ENCODE results near the gene UNC5A. TPM values are rescaled to one million over a fixed set of nuclear protein-coding genes. Genes with fewer than 3 reads are reported as not detected.
A peak's percentile ranks its signal among the peaks of the same experiment; 100 is the strongest.

The UNC5A gene
- total and polyA plus RNA-seq, 5 experiments from 2014 or later: not detected

GRCh38 chr5:176899946-176900779 is 89.8 kb downstream of the UNC5A start:
- Mint-ChIP-seq H3K4me3 (no peak overlapping the region), H3K27me3 (peaks cover 0 to 13% (median 6%) of the 10 kb centered on the region in 5 donors), H3K36me3 (peaks cover 3 to 24% (median 5%) of the 10 kb centered on the region in 3 donors), H3K4me1 (peaks cover 13 to 31% (median 16%) of the 10 kb centered on the region in 4 donors), H3K9me3 (no peaks in the 10 kb centered on the region), H3K27ac (peak overlapping the region in 5 of 10 donors; percentile 4 to 69 (median 33))
- ATAC-seq: no peak
- no peak for DNase-seq
- POLR2A ChIA-PET: interaction anchor here (0.6 kb wide), 1 partner anchor 343 kb away, joined by 3 read pairs; no protein-coding TSS in a partner anchor

GRCh38 chr5:176900780-176901204 is 90.4 kb downstream of the UNC5A start:
- no peaks in the 10 kb centered on the region for H3K9me3 Mint-ChIP-seq
- H3K4me3 Mint-ChIP-seq: no peak overlapping the region
- ATAC-seq (no peak), DNase-seq (no peak)
- H3K4me1 Mint-ChIP-seq: peaks cover 12 to 30% (median 14%) of the 10 kb centered on the region in 4 donors
- peaks cover 0 to 13% (median 4%) of the 10 kb centered on the region in 5 donors for H3K27me3 Mint-ChIP-seq
- peak overlapping the region in 2 of 10 donors; percentile 60 to 67 for H3K27ac Mint-ChIP-seq
- peaks cover 5 to 30% (median 9%) of the 10 kb centered on the region in 3 donors for H3K36me3 Mint-ChIP-seq
- POLR2A ChIA-PET: no interaction called here

GRCh38 chr5:176901260-176902101 is 91.1 kb downstream of the UNC5A start:
- Mint-ChIP-seq H3K4me1 (peaks cover 12 to 30% (median 14%) of the 10 kb centered on the region in 4 donors), H3K36me3 (peaks cover 5 to 37% (median 9%) of the 10 kb centered on the region in 3 donors), H3K27ac (peak overlapping the region in 5 of 10 donors; percentile 14 to 67 (median 45)), H3K9me3 (no peaks in the 10 kb centered on the region), H3K4me3 (peak overlapping the region in 1 of 10 donors; percentile 17), H3K27me3 (peaks cover 0 to 13% (median 4%) of the 10 kb centered on the region in 5 donors)
- ATAC-seq: no peak
- no peak for DNase-seq
- POLR2A ChIA-PET: no interaction called here

- Mint-ChIP-seq H3K36me3 (peaks cover 5 to 45% (median 9%) of the 10 kb centered on the region in 3 donors), H3K27me3 (peaks cover 0 to 10% (median 3%) of the 10 kb centered on the region in 5 donors), H3K27ac (peak overlapping the region in 2 of 10 donors; percentile 42 to 45), H3K4me1 (peaks cover 12 to 30% (median 14%) of the 10 kb centered on the region in 4 donors), H3K4me3 (no peak overlapping the region), H3K9me3 (no peaks in the 10 kb centered on the region)
- DNase-seq (no peak), ATAC-seq (no peak)
- POLR2A ChIA-PET: interaction anchor here (1.6 kb wide), 1 partner anchor 241 kb away, joined by 3 read pairs; no protein-coding TSS in a partner anchor
Measured at GRCh38 chr5:176902102-176902814, 91.9 kb downstream of the UNC5A start.

GRCh38 chr5:176902911-176903664 is 92.7 kb downstream of the UNC5A start:
- peak overlapping the region in 6 of 10 donors; percentile 7 to 70 (median 30) for H3K27ac Mint-ChIP-seq
- H3K36me3 Mint-ChIP-seq: peaks cover 5 to 53% (median 12%) of the 10 kb centered on the region in 3 donors
- POLR2A ChIA-PET: interaction anchor here (1.6 kb wide), 1 partner anchor 242 kb away, joined by 3 read pairs; no protein-coding TSS in a partner anchor
- ATAC-seq (no peak), DNase-seq (no peak)
- peaks cover 0 to 2% (median 0%) of the 10 kb centered on the region in 5 donors for H3K27me3 Mint-ChIP-seq
- H3K4me3 Mint-ChIP-seq: no peak overlapping the region
- H3K9me3 Mint-ChIP-seq: no peaks in the 10 kb centered on the region
- H3K4me1 Mint-ChIP-seq: peaks cover 11 to 28% (median 13%) of the 10 kb centered on the region in 4 donors

- DNase-seq: no peak
- Mint-ChIP-seq H3K4me1 (peaks cover 6 to 23% (median 7%) of the 10 kb centered on the region in 4 donors), H3K27me3 (no peaks in the 10 kb centered on the region), H3K36me3 (peaks cover 5 to 63% (median 17%) of the 10 kb centered on the region in 3 donors), H3K9me3 (no peaks in the 10 kb centered on the region), H3K4me3 (no peak overlapping the region), H3K27ac (no peak overlapping the region)
- POLR2A ChIA-PET: interaction anchor here (1.6 kb wide), 1 partner anchor 243 kb away, joined by 3 read pairs; no protein-coding TSS in a partner anchor
- ATAC-seq: no peak
Measured at GRCh38 chr5:176904276-176904675, 93.9 kb downstream of the UNC5A start.

GRCh38 chr5:176906126-176906525 is 95.8 kb downstream of the UNC5A start:
- H3K4me3 Mint-ChIP-seq: no peak overlapping the region
- peak overlapping the region in 1 of 10 donors; percentile 44 for H3K27ac Mint-ChIP-seq
- H3K4me1 Mint-ChIP-seq: peaks cover 0 to 10% (median 2%) of the 10 kb centered on the region in 4 donors
- peaks cover 5 to 80% (median 17%) of the 10 kb centered on the region in 3 donors for H3K36me3 Mint-ChIP-seq
- ATAC-seq: no peak
- POLR2A ChIA-PET: no interaction called here
- no peaks in the 10 kb centered on the region for H3K27me3 Mint-ChIP-seq
- no peak for DNase-seq
- no peaks in the 10 kb centered on the region for H3K9me3 Mint-ChIP-seq

GRCh38 chr5:176906796-176907195 is 96.4 kb downstream of the UNC5A start:
- no peaks in the 10 kb centered on the region for H3K9me3 Mint-ChIP-seq
- H3K27ac Mint-ChIP-seq: no peak overlapping the region
- H3K27me3 Mint-ChIP-seq: no peaks in the 10 kb centered on the region
- ATAC-seq: no peak
- H3K36me3 Mint-ChIP-seq: peaks cover 5 to 84% (median 17%) of the 10 kb centered on the region in 3 donors
- peaks cover 0 to 8% (median under 1%) of the 10 kb centered on the region in 4 donors for H3K4me1 Mint-ChIP-seq
- POLR2A ChIA-PET: no interaction called here
- H3K4me3 Mint-ChIP-seq: no peak overlapping the region
- DNase-seq: no peak

- H3K4me3 Mint-ChIP-seq: no peak overlapping the region
- peak overlapping the region in 3 of 10 donors; percentile 35 to 57 (median 40) for H3K27ac Mint-ChIP-seq
- H3K36me3 Mint-ChIP-seq: peaks cover 5 to 86% (median 17%) of the 10 kb centered on the region in 3 donors
- no peaks in the 10 kb centered on the region for H3K9me3 Mint-ChIP-seq
- no peaks in the 10 kb centered on the region for H3K27me3 Mint-ChIP-seq
- ATAC-seq: no peak
- no peak for DNase-seq
- POLR2A ChIA-PET: no interaction called here
- H3K4me1 Mint-ChIP-seq: peaks cover 0 to under 1% (median 0%) of the 10 kb centered on the region in 4 donors
Measured at GRCh38 chr5:176908675-176909368, 98.5 kb downstream of the UNC5A start.

GRCh38 chr5:176912115-176912514 is 101.8 kb downstream of the UNC5A start:
- Mint-ChIP-seq H3K4me1 (peaks cover 0 to 7% (median 5%) of the 10 kb centered on the region in 4 donors), H3K4me3 (no peak overlapping the region), H3K36me3 (peaks cover 0 to 76% (median 8%) of the 10 kb centered on the region in 3 donors), H3K27me3 (no peaks in the 10 kb centered on the region), H3K27ac (peak overlapping the region in 1 of 10 donors; percentile 37), H3K9me3 (no peaks in the 10 kb centered on the region)
- DNase-seq (no peak), ATAC-seq (no peak)
- POLR2A ChIA-PET: no interaction called here

- H3K9me3 Mint-ChIP-seq: no peaks in the 10 kb centered on the region
- POLR2A ChIA-PET: interaction anchor here (0.6 kb wide), 2 partner anchors 250 to 1218 kb away, joined by 3 to 5 read pairs; no protein-coding TSS in a partner anchor
- peaks cover 0 to 12% (median 10%) of the 10 kb centered on the region in 4 donors for H3K4me1 Mint-ChIP-seq
- DNase-seq (no peak), ATAC-seq (no peak)
- H3K36me3 Mint-ChIP-seq: peaks cover 0 to 63% (median 2%) of the 10 kb centered on the region in 3 donors
- no peaks in the 10 kb centered on the region for H3K27me3 Mint-ChIP-seq
- H3K4me3 Mint-ChIP-seq: no peak overlapping the region
- peak overlapping the region in 6 of 10 donors; percentile 3 to 74 (median 41) for H3K27ac Mint-ChIP-seq
Measured at GRCh38 chr5:176915906-176916305, 105.5 kb downstream of the UNC5A start.

Data from naive thymus-derived CD8-positive, alpha-beta T cell (primary cell).